Endothelial cell of umbilical vein (primary cell): ENCODE measurements around the gene NUDT17. TPM values are rescaled to one million over a fixed set of nuclear protein-coding genes. Genes with fewer than 3 reads are reported as not detected.

Experiments
- BruUV-seq: library from RNA; stranded (reverse); fragments of 400-500 nt; replicated peaks from 2 replicates; lab custom pipeline; 2021; lab: Mats Ljungman, UMichigan
- CTCF ChIA-PET: fragments of 300-600, 350-600 bp; sonication (Branson Sonifier 250); formaldehyde crosslinking; loops from one replicate; lab custom pipeline; 2021; ENCODE audit warnings: antibody characterized with exemption, inconsistent platforms; lab: Charles Lee
- POLR2A ChIA-PET: fragments of 300-600, 350-600 bp; sonication (Branson Sonifier 250); formaldehyde crosslinking; loops from one replicate; lab custom pipeline; 2021; ENCODE audit warnings: antibody characterized with exemption, inconsistent platforms; lab: Charles Lee
- DNase-seq: peaks from one replicate; pipeline ENCODE4 v3.0.0-alpha.2; 2011; ENCODE audit warnings: low read depth, low spot score
- FAIRE-seq: peaks from 2 replicates; lab custom pipeline; 2011; peaks lifted over from hg19 to GRCh38; lab: Jason Lieb, UNC
- H2AFZ ChIP-seq: 2 replicates; pipeline ENCODE4 v1.6.0; 2012; ENCODE audit warnings: low read depth, low read length, control low read depth, inconsistent platforms
- H3K27ac ChIP-seq: 2 replicates; pipeline ENCODE4 v1.5.1; 2011; ENCODE audit warnings: low read depth, mild to moderate bottlenecking, control low read depth, low read length, moderate library complexity; ENCODE audit not compliant: insufficient read depth
- H3K27me3 ChIP-seq, 2 experiments: 2 replicates each; pipeline versions ENCODE4 v1.6.0 to v1.6.1; 2011; ENCODE audit warnings: low read length in 2 of 2, mixed read lengths in 1 of 2; ENCODE audit not compliant: control insufficient read depth in 2 of 2, insufficient read depth in 2 of 2
- H3K36me3 ChIP-seq, 2 experiments: 2 replicates in 1 of 2; 3 replicates in 1 of 2; pipeline ENCODE4 v1.5.1; 2011; ENCODE audit warnings: low read length in 2 of 2, mild to moderate bottlenecking in 1 of 2, moderate library complexity in 1 of 2; ENCODE audit not compliant: control insufficient read depth in 2 of 2, insufficient read depth in 2 of 2; ENCODE audit errors: extremely low read depth in 1 of 2
- H3K4me1 ChIP-seq: 3 replicates; pipeline ENCODE4 v1.5.1; 2011; ENCODE audit warnings: mild to moderate bottlenecking, low read length; ENCODE audit not compliant: control insufficient read depth, insufficient read depth; ENCODE audit errors: extremely low read depth
- H3K4me2 ChIP-seq: 2 replicates; pipeline ENCODE4 v1.6.1; 2011; ENCODE audit warnings: low read length, control low read depth, mixed read lengths; ENCODE audit not compliant: insufficient read depth
- H3K4me3 ChIP-seq, 3 experiments: fragments of 200-600 bp in 1 of 3; sonication (generic), shearing (Covaris generic) in 1 of 3; replicated peaks in 1 of 3; 2 replicates each; pipeline ENCODE4 v1.5.1; 2011 to 2016; ENCODE audit warnings: control low read depth in 3 of 3, low read length in 3 of 3, mild to moderate bottlenecking in 2 of 3, inconsistent platforms in 1 of 3, low read depth in 1 of 3, moderate library complexity in 1 of 3; ENCODE audit not compliant: insufficient read depth in 1 of 3
- H3K79me2 ChIP-seq: 2 replicates; pipeline ENCODE4 v1.6.0; 2012; ENCODE audit warnings: low read length, inconsistent platforms; ENCODE audit not compliant: control insufficient read depth, insufficient read depth
- H3K9ac ChIP-seq: replicated peaks from 2 replicates; pipeline ENCODE3; 2011; ENCODE audit warnings: low read length, control low read depth; ENCODE audit not compliant: insufficient read depth; ENCODE audit errors: extremely low read depth
- H3K9me1 ChIP-seq: replicated peaks from 3 replicates; pipeline ENCODE4 v1.6.0; 2011; ENCODE audit warnings: mild to moderate bottlenecking, low read length; ENCODE audit not compliant: control insufficient read depth, insufficient read depth; ENCODE audit errors: extremely low read depth
- H3K9me3 ChIP-seq: replicated peaks from 2 replicates; pipeline ENCODE4 v1.5.1; 2012; ENCODE audit warnings: low read length, inconsistent platforms; ENCODE audit not compliant: control insufficient read depth, insufficient read depth
- H4K20me1 ChIP-seq: replicated peaks from 2 replicates; pipeline ENCODE3; 2011; ENCODE audit warnings: mild to moderate bottlenecking, low read length; ENCODE audit not compliant: control insufficient read depth, insufficient read depth; ENCODE audit errors: extremely low read depth
- CTCF ChIP-seq, 2 donors: IDR thresholded peaks; 1 replicate in 1 of 2; 2 replicates in 1 of 2; pipeline ENCODE4 v1.5.1; 2011; ENCODE audit warnings: low read length in 2 of 2, mild to moderate bottlenecking in 2 of 2, moderate library complexity in 2 of 2, control low read depth in 1 of 2, inconsistent platforms in 1 of 2, low read depth in 1 of 2; ENCODE audit not compliant: insufficient read depth in 1 of 2; ENCODE audit errors: extremely low read depth in 1 of 2
- EZH2 ChIP-seq: IDR thresholded peaks from 2 replicates; pipeline ENCODE4 v1.6.1; 2012; ENCODE audit warnings: borderline replicate concordance, low read depth, mild to moderate bottlenecking, moderate library complexity, low read length, inconsistent platforms; ENCODE audit not compliant: severe bottlenecking
- FOS ChIP-seq: IDR thresholded peaks from 2 replicates; pipeline ENCODE4 v1.6.1; 2011; ENCODE audit warnings: mild to moderate bottlenecking, low read length, moderate library complexity, borderline replicate concordance; ENCODE audit not compliant: insufficient read depth
- GATA2 ChIP-seq: IDR thresholded peaks from 2 replicates; pipeline ENCODE4 v1.7.0; 2011; ENCODE audit warnings: low read depth, mild to moderate bottlenecking, moderate library complexity, mixed read lengths, low read length; ENCODE audit not compliant: insufficient read length, insufficient read depth
- JUN ChIP-seq: IDR thresholded peaks from 2 replicates; pipeline ENCODE4 v1.6.1; 2011; ENCODE audit warnings: borderline replicate concordance, low read depth; ENCODE audit not compliant: insufficient read length, insufficient read depth
- MYC ChIP-seq: IDR thresholded peaks from one replicate; pipeline ENCODE4 v1.6.1; 2011; ENCODE audit warnings: mild to moderate bottlenecking, low read depth, low read length
- POLR2A ChIP-seq: IDR thresholded peaks from 2 replicates; pipeline ENCODE4 v1.6.1; 2012; ENCODE audit warnings: low read depth, mild to moderate bottlenecking, control low read depth, low read length
- POLR2AphosphoS5 ChIP-seq: IDR thresholded peaks from 2 replicates; pipeline ENCODE4 v1.6.1; 2012; ENCODE audit warnings: low read depth, mild to moderate bottlenecking, control low read depth, low read length, moderate library complexity; ENCODE audit not compliant: insufficient read depth
- dilution Hi-C: fragments of 300-500 bp; cut with MboI; formaldehyde crosslinking; loops from one replicate; pipeline ENCODE4 v1.15.0; 2019; ENCODE audit warnings: low sequenced_read_pairs; ENCODE audit not compliant: extremely low pct_ligation_motif_present
- intact Hi-C: fragments of 100-400 bp; cut with micrococcal nuclease; formaldehyde crosslinking; loops from one replicate; pipeline ENCODE4 v1.10.0; 2022
- polyA plus RNA-seq, 4 experiments: library from polyadenylated mRNA; depleted of rRNA in 3 of 4; stranded (reverse) in 3 of 4; unstranded in 1 of 4; fragments of >200 nt; gene quantifications; 2 replicates each; pipeline versions ENCODE4 v1.2.1 to v1.2.3, GENCODE V29; 2011 to 2012; ENCODE audit warnings: missing spikeins in 1 of 4
- total RNA-seq: library from RNA; stranded (reverse); gene quantifications from 2 replicates; pipeline ENCODE4 v1.2.3, GENCODE V29; 2021
- TF ChIP-seq, protein P1 (sequence below): IDR thresholded peaks from 2 replicates; pipeline ENCODE4 v1.6.1; 2011; ENCODE audit not compliant: insufficient read depth, insufficient read length

Gene NUDT17
- total and polyA plus RNA-seq, 2 donors (not counting 3 experiments of a cell fraction or from before 2014, with no cell fraction given), result 3.6 to 9.0 TPM

DNA sequence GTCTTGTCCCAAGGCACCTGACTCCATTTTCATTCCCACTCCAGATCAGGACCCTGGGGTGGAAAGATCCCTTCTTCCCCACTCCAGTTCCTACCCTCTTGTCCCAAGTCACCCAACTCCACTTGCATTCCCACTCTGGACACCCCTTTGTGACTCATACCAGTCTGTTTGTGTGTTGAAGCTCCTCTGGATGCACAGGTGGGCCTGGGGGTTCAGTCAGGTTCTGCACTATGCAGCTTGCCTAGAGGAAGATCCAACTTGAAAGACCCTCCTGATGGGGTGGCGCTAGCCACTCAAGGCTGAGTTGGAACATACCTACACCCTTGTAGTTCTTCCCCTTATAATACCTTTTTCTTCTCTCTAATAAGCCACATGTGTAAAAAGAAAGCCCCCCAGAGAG, 50.0 kb downstream of the NUDT17 start:
- Histone ChIP-seq H3K4me1 (peaks cover 29% of the 10 kb centered on the region), H3K9ac (no peak overlapping the region), H3K27me3 (no peaks in the 10 kb centered on the region), H4K20me1 (no peaks in the 10 kb centered on the region), H3K36me3 (peaks cover 2 to 6% of the 10 kb centered on the region in 2 experiments), H2AFZ (no peak overlapping the region), H3K9me3 (no peaks in the 10 kb centered on the region), H3K9me1 (no peaks in the 10 kb centered on the region), H3K27ac (no peak overlapping the region), H3K4me3 (no peak overlapping the region), H3K79me2 (no peaks in the 10 kb centered on the region), H3K4me2 (no peak overlapping the region)
- CTCF ChIA-PET, result interaction anchor here (0.7 to 1.9 kb wide), 4 partner anchors 10 to 19 kb away, joined by 3 to 7 read pairs (median 3); partner anchors contain the start of genes ANKRD35 and ITGA10
- TF ChIP-seq JUN, result no peak
- no peak for TF ChIP-seq MYC
- no peak for TF ChIP-seq CTCF (IDR thresholded peaks at IDR 0.05; ENCODE audit: extremely low read depth in 1 of 2, insufficient read depth in 1 of 2, low read depth in 1 of 2, low read length in 2 of 2)
- TF ChIP-seq FOS, result no peak
- no peak for TF ChIP-seq POLR2A
- no peak for TF ChIP-seq EZH2
- TF ChIP-seq, protein P1, sequence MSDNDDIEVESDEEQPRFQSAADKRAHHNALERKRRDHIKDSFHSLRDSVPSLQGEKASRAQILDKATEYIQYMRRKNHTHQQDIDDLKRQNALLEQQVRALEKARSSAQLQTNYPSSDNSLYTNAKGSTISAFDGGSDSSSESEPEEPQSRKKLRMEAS, result no peak
- no peak for TF ChIP-seq GATA2
- TF ChIP-seq POLR2AphosphoS5, result no peak
- dilution Hi-C loops, result no loop called here
- no peak for DNase-seq
- intact Hi-C loops, result no loop called here
- no TSS peak for BruUV-seq
- FAIRE-seq, result no peak
- POLR2A ChIA-PET, result no interaction called here
